ENCODE data around the gene POLR2E.

DNA sequence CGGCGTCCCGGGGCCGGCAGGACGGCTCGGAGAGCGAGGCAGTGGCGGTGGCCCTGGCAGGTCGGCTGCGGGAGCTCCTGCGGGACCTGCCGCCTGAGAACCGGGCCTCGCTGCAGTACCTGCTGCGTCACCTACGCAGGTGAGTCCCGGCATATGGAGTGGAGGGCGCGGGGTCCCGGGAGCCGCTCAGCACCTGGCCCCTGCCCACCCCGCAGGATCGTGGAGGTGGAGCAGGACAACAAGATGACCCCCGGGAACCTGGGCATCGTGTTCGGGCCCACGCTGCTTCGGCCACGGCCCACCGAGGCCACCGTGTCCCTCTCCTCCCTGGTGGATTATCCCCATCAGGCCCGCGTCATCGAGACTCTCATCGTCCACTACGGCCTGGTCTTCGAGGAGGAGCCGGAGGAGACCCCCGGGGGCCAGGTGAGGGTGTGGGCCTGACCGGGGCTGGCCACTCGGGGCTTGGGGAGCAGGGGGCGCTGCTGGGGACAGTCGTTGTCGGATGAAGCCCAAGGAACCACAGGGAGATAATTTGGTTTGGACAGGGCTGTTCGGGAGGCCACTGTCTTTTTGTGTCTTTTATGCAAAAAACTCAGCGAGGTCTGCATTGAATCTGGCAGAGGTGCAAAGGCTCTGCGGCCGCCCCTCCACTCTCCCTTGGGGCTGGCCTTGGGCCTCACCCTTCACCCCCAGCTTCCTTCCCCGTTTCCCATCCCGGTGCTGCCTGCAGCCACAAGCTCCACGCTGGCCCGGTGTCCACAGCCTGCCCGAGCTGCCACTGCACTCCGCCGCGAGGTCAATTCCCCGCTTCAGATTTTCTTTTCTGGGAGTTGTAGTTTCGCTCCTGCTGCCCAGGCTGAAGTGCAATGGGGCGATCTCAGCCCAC, 12.0 kb downstream of the POLR2E start:
- TF ChIP-seq, protein P1, sequence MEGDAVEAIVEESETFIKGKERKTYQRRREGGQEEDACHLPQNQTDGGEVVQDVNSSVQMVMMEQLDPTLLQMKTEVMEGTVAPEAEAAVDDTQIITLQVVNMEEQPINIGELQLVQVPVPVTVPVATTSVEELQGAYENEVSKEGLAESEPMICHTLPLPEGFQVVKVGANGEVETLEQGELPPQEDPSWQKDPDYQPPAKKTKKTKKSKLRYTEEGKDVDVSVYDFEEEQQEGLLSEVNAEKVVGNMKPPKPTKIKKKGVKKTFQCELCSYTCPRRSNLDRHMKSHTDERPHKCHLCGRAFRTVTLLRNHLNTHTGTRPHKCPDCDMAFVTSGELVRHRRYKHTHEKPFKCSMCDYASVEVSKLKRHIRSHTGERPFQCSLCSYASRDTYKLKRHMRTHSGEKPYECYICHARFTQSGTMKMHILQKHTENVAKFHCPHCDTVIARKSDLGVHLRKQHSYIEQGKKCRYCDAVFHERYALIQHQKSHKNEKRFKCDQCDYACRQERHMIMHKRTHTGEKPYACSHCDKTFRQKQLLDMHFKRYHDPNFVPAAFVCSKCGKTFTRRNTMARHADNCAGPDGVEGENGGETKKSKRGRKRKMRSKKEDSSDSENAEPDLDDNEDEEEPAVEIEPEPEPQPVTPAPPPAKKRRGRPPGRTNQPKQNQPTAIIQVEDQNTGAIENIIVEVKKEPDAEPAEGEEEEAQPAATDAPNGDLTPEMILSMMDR (IDR thresholded peaks at IDR 0.05): no peak
- TF ChIP-seq ZFX (IDR thresholded peaks at IDR 0.05; ENCODE audit: borderline replicate concordance): no peak

Data from 22Rv1 (cell line).